ENCODE measurements around the gene STK32A.

The STK32A gene

DNA sequence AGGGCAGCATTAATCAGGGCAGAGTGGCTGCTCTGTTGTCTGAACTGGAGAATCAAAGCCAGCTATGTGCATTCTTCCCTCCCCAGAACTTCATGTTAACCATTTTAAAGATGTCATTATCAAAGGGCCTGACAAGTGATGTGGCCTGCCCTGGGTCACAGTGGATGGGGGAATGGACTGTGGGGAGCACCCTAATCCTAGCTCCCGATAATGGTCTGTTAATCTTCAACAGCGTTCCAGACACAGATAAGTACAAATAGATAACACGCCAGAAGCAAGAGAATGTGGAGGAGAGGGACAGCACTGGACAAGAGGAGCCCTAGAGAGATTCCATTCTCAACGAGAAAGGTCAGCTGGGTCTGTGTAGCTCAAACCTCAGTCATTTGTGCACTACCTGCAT is 197.5 kb downstream of the STK32A start:
- Histone ChIP-seq H3K27ac (no peak overlapping the region), H3K9ac (no peak overlapping the region), H3K4me3 (ENCODE audit: low read depth, low read length) (no peak overlapping the region), H3K4me2 (ENCODE audit: low read length) (no peak overlapping the region), H3K9me3 (ENCODE audit: control insufficient read depth, low read length) (no peaks in the 10 kb centered on the region), H3K79me2 (no peaks in the 10 kb centered on the region), H3K27me3 (ENCODE audit: control insufficient read depth, insufficient read depth, low read length) (no peaks in the 10 kb centered on the region), H3K4me1 (peaks cover under 1% of the 10 kb centered on the region), H2AFZ (no peak overlapping the region), H3K36me3 (ENCODE audit: control insufficient read depth, insufficient read depth, low read length) (no peaks in the 10 kb centered on the region)
- TF ChIP-seq, protein P1, sequence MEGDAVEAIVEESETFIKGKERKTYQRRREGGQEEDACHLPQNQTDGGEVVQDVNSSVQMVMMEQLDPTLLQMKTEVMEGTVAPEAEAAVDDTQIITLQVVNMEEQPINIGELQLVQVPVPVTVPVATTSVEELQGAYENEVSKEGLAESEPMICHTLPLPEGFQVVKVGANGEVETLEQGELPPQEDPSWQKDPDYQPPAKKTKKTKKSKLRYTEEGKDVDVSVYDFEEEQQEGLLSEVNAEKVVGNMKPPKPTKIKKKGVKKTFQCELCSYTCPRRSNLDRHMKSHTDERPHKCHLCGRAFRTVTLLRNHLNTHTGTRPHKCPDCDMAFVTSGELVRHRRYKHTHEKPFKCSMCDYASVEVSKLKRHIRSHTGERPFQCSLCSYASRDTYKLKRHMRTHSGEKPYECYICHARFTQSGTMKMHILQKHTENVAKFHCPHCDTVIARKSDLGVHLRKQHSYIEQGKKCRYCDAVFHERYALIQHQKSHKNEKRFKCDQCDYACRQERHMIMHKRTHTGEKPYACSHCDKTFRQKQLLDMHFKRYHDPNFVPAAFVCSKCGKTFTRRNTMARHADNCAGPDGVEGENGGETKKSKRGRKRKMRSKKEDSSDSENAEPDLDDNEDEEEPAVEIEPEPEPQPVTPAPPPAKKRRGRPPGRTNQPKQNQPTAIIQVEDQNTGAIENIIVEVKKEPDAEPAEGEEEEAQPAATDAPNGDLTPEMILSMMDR (IDR thresholded peaks at IDR 0.05), result no peak

DNA sequence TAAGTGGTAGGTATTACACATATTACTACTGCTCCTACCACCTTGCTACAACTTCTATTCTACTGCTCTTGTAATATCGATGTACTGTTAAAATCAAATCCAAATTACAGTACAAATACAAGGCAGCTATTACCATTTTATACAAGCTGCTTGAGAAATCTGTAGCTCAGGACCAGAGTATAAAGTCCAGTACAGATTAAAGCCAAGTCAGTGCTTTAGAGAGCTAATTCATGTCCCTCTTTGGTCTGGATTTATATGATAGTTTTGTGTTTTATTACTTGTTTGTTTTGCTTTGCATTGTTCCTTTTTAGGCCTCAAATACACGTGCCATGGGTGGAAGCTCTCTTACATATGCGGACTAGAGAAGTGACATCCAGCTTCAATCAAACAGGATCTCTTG is 199.2 kb downstream of the STK32A start:
- Histone ChIP-seq H3K79me2 (no peaks in the 10 kb centered on the region), H2AFZ (no peak overlapping the region), H3K9me3 (ENCODE audit: control insufficient read depth, low read length) (no peaks in the 10 kb centered on the region), H3K4me3 (ENCODE audit: low read depth, low read length) (no peak overlapping the region), H3K27me3 (ENCODE audit: control insufficient read depth, insufficient read depth, low read length) (no peaks in the 10 kb centered on the region), H3K27ac (no peak overlapping the region), H3K9ac (no peak overlapping the region), H3K36me3 (ENCODE audit: control insufficient read depth, insufficient read depth, low read length) (no peaks in the 10 kb centered on the region), H3K4me1 (no peaks in the 10 kb centered on the region), H3K4me2 (ENCODE audit: low read length) (no peak overlapping the region)
- TF ChIP-seq, protein P1 (IDR thresholded peaks at IDR 0.05), result no peak

DNA sequence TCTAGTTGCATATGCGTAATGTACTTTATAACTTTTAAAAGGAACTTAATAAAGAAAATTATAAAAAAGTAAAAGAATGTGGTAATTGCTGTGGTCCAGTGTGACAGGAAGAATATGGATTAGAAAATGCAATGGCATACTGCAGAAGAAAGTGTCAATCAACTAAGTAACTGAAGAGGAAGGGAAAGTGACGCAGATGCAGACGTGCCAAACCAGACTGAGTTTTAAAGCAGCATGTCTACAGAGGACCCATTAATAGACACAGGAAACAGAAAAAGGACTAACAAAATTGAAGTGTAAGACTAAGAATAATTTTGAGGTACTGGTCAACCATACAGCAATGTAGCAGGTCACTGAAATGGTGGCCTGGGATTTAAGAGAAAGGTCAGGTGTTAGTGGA is 201.8 kb downstream of the STK32A start:
- TF ChIP-seq, protein P1 (IDR thresholded peaks at IDR 0.05), result no peak
- no peak overlapping the region for H2AFZ ChIP-seq
- no peak overlapping the region for H3K4me2 ChIP-seq (ENCODE audit: low read length)
- H3K9me3 ChIP-seq (ENCODE audit: control insufficient read depth, low read length), result no peaks in the 10 kb centered on the region
- H3K4me1 ChIP-seq, result no peaks in the 10 kb centered on the region
- H3K27ac ChIP-seq, result no peak overlapping the region
- H3K36me3 ChIP-seq (ENCODE audit: control insufficient read depth, insufficient read depth, low read length), result no peaks in the 10 kb centered on the region
- no peaks in the 10 kb centered on the region for H3K79me2 ChIP-seq
- no peaks in the 10 kb centered on the region for H3K27me3 ChIP-seq (ENCODE audit: control insufficient read depth, insufficient read depth, low read length)
- no peak overlapping the region for H3K4me3 ChIP-seq (ENCODE audit: low read depth, low read length)
- H3K9ac ChIP-seq, result no peak overlapping the region

DNA sequence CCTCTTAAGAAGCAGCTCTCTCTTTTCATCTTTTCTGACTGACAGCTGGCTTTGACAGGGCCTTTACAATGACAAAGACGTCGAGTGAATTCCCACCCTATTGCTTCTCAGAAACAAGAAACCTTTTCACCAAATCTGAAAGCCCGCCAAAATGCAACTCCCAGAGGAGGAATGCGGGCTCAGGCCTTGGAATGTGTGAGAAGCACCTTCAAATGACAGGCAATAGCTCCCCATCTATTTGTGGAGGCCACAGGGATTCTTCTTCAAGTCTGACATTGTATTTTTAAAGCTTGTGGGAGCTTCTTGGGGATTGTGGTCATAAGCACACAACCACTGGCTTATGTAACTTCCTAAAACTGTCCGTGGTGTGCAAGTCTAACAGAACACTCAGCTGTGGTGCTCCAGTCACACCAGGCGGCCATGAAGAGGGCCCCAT is 202.4 kb downstream of the STK32A start:
- no peak overlapping the region for H3K4me3 ChIP-seq (ENCODE audit: low read depth, low read length)
- H3K36me3 ChIP-seq (ENCODE audit: control insufficient read depth, insufficient read depth, low read length), result no peaks in the 10 kb centered on the region
- H3K27me3 ChIP-seq (ENCODE audit: control insufficient read depth, insufficient read depth, low read length), result no peaks in the 10 kb centered on the region
- no peak overlapping the region for H3K4me2 ChIP-seq (ENCODE audit: low read length)
- TF ChIP-seq, protein P1 (IDR thresholded peaks at IDR 0.05), result no peak
- H3K9me3 ChIP-seq (ENCODE audit: control insufficient read depth, low read length), result no peaks in the 10 kb centered on the region
- no peak overlapping the region for H3K9ac ChIP-seq
- no peaks in the 10 kb centered on the region for H3K4me1 ChIP-seq
- H3K27ac ChIP-seq, result no peak overlapping the region
- H3K79me2 ChIP-seq, result no peaks in the 10 kb centered on the region
- H2AFZ ChIP-seq, result no peak overlapping the region
